A204.1 (cell line): ENCODE measurements around the gene FIG4.
"Not testable (repeated sequence)": the region's sequence is repeated elsewhere in the genome, so short reads cannot be mapped to it uniquely, and the experiment has no call there.

Experiments used
- FAIRE-seq: peaks from 2 replicates; lab custom pipeline; 2012; peaks lifted over from hg19 to GRCh38; lab: Jason Lieb, UNC

Gene FIG4

GRCh38 chr6:109854541-109855308 lies 163.6 kb downstream of the FIG4 start:
- no peak for FAIRE-seq

DNA sequence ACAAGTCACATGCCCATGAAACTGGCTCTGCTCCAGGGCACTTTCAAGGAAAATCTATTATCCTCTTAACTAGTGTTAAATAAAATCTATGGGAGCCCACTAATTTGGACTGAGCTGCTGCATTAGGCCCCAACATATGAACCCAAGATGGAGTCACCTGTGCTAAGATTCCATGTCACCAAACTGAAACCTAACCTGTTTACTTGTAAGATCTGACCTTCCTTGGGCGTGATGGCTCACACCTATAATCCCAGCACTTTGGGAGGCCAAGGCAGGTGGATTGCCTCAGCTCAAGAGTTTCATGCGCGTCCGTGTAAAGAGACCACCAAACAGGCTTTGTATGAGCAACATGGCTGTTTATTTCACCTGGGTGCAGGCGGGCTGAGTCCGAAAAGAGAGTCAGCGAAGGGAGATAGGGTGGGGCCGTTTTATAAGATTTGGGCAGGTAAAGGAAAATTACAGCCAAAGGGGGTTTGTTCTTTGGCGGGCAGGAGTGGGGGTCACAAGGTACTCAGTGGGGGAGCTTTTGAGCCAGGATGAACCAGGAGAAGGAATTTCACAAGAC lies 164.5 kb downstream of the FIG4 start:
- FAIRE-seq = not testable (repeated sequence)

DNA sequence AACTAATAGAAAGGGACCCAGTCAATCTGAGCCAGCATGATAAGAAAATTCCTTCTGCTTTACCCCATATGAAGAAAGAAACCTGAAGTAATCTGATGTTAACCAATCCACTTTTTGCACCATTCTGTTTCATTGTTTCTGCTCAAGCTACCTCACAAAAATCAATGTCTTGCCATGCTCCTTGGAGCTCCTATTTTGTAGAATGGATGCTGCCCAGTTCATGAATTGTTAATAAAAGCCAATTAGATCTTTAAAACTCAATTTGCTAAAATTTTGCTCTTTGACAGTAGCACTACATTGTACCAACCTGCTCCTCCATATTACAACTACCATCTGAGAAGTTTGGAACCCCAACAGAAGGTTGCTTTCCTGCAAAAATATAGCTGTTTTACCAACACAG lies 170.8 kb downstream of the FIG4 start:
- no peak for FAIRE-seq

DNA sequence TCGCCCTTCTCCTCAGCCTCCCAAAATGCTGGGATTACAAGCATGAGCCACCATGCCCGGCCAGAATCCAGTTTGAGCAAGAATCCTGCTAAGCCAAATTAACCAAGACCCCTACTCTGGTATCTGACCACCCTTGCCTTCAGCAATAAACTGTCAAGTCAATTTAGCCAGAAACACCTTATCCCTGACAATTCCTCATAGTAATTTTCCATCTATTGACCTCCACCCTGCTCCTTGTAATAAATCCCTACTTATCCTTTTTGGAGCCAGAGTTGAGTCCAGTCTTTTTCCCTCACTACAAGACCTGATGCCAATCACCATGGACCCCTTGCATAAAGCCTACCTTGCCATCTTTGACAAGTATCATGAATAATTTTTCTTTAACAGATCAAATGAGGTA lies 173.0 kb downstream of the FIG4 start:
- no peak for FAIRE-seq

DNA sequence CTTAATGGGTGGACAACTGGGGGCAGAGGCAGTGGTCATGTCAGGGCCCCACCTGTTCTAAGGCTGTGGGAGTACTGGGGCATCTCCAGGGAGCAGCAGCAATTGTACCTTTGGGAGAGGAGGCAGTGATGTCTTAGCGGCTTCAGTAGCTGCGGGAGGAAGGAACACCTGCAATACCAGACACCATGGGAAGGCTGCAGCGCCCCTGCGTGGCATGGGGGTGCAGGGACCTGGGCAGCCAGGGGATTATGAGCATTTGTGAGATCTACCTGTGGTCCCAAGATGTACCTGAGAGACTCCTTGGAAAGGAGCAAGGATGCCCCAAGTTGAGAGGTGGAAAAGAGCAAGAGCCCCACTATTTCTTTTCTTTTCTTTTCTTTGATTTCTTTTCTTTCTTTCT lies 174.9 kb downstream of the FIG4 start:
- no peak for FAIRE-seq

GRCh38 chr6:109867009-109867969 lies 176.2 kb downstream of the FIG4 start:
- FAIRE-seq = no peak

DNA sequence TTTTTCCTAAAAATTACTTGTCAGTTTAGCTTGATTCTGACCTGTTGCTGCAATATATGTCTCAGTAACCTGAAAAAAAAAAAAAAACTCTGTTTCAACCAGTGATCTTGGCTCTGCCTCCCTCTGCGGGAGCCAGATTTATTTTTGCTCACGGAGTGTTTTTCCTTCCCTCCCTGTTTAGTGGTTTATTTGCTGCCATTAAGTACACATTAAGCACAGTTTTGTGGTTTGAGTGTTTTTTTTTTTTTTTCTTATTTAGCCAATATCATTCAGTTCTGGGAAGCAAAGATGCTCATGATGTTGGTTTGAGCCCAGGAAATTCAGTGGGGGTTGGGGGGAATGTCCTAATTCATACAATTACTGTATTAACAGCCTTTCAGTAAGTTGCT lies 176.9 kb downstream of the FIG4 start:
- no peak for FAIRE-seq

DNA sequence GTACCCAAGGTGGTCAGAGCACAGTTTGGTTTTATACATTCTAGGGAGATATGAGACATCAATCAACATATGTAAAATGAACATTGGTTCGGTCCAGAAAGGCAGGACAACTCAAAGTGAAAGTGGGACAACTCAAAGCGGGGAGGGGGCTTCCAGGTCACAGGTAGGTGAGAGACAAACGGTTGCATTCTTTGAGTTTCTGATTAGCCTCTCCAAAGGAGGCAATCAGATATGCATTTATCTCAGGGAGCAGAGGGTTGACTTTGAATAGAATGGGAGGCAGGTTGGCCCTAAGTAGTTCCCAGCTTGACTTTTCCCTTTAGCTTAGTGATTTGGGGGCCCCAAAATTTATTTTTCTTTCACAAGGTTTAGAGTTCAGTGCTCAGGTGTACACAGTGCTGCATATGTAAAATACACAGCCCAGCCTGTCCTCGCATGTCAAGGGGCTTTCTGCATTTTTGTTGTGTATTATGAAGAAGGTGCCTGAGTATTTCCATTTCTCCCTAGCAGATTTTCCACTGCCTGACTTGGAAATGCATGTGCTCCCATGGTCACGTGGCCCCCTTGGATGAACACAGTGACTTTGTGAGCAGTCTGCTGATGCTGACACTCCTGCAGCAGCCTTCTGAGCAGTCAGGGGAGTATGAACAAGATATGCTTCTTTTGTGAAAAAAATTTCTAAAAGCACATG lies 178.4 kb downstream of the FIG4 start:
- not testable (repeated sequence) for FAIRE-seq

GRCh38 chr6:109870089-109870410 lies 179.0 kb downstream of the FIG4 start:
- no peak for FAIRE-seq

DNA sequence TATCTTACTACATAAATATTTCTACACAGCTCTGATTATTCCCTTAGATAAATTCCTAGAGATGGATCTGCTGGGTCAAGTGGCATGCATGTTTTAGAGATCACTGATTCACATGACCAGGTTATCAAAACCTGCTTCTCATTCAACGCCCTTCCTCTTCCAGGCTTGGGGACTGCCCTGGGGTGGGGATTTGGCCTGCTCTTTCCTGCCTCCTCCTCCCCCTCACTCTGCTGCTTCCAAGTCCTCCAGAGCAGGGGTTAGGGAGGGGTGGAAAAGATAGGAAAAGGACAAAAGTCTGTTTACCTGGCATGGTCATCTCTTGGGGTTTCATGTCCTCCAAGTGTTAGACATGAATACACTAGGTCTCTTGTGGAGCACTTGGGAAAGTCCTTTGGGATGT lies 181.5 kb downstream of the FIG4 start:
- FAIRE-seq = no peak

DNA sequence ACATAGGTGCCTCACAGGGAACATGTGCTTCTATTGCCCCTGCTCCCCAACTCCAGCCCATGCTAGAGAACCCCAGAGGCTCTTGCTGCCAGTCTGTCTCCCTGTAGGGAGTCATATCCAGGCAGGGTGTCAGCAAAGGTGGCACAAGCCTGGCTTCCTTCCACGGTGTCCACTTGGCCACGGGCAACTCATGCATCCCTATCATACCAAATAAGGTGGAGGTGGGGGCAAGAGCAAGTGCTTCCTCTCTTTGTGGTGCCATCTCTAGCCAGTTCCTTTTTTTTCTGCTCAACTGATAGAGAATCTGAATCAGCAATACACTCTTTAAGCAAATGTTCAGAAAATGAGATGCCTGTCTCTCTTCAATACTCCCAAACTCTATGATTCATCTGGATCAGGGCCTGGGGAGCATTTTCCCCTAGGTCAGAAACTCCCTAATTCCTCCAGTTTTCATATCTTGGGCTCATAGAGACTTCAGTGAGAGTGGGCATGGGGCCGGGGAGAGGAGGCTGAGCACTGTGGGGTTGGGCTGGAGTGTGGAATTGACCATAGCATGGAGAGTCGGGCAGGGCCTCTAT lies 182.0 kb downstream of the FIG4 start:
- FAIRE-seq = no peak

DNA sequence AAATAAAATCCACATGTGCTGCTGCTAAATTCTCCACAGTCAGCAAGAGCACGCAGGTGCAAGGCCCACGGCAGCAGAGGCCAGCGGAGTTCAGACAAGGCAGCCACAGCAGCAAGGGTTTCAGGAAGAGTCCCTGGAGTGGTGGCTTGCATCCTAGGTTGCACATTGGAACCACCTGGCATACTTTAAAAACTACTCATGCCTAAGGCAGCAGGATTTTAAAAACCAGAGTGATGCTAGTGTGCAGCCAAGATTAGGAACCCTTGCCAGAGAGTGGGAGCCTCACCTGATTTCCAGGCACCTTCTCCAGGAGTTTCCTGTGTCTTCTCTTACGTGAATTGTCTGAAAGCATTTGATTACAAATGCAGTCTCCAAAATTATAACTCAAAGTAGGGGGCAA lies 183.0 kb downstream of the FIG4 start:
- no peak for FAIRE-seq

- no peak for FAIRE-seq
Observed at GRCh38 chr6:109874621-109875020, 183.5 kb downstream of the FIG4 start.
